GM12873 (cell line): ENCODE measurements around the gene ST6GALNAC5.

ENCODE experiments used
- CTCF ChIP-seq: IDR thresholded peaks from 2 replicates; pipeline ENCODE4 v1.5.1; 2012; ENCODE audit warnings: low read depth, mild to moderate bottlenecking, moderate library complexity, low read length, control low read depth; ENCODE audit not compliant: insufficient read depth; ENCODE audit errors: missing control alignments

ST6GALNAC5 gene

GRCh38 chr1:77065693-77066342 lies 198.5 kb downstream of the ST6GALNAC5 start:
- no peak for TF ChIP-seq CTCF

GRCh38 chr1:77068013-77068412 lies 200.7 kb downstream of the ST6GALNAC5 start:
- no peak for TF ChIP-seq CTCF

- TF ChIP-seq CTCF = no peak
Observed at GRCh38 chr1:77076759-77077158, 209.5 kb downstream of the ST6GALNAC5 start.

- no peak for TF ChIP-seq CTCF
Observed at GRCh38 chr1:77081834-77082233, 214.6 kb downstream of the ST6GALNAC5 start.

- peak; percentile 6 for TF ChIP-seq CTCF
Observed at GRCh38 chr1:77084457-77084856, 217.2 kb downstream of the ST6GALNAC5 start.

GRCh38 chr1:77085109-77085508 lies 217.8 kb downstream of the ST6GALNAC5 start:
- TF ChIP-seq CTCF = no peak

GRCh38 chr1:77089756-77090155 lies 222.5 kb downstream of the ST6GALNAC5 start:
- no peak for TF ChIP-seq CTCF
